AG20443 (cell line): ENCODE data around the gene GRM8.

Experiments
- DNase-seq: peaks from one replicate; pipeline ENCODE4 v3.0.0; 2012; ENCODE audit warnings: low spot score, mixed read lengths

The GRM8 gene

GRCh38 chr7:127230192-127230925 lies 22.4 kb downstream of the GRM8 start:
- DNase-seq = no peak

DNA sequence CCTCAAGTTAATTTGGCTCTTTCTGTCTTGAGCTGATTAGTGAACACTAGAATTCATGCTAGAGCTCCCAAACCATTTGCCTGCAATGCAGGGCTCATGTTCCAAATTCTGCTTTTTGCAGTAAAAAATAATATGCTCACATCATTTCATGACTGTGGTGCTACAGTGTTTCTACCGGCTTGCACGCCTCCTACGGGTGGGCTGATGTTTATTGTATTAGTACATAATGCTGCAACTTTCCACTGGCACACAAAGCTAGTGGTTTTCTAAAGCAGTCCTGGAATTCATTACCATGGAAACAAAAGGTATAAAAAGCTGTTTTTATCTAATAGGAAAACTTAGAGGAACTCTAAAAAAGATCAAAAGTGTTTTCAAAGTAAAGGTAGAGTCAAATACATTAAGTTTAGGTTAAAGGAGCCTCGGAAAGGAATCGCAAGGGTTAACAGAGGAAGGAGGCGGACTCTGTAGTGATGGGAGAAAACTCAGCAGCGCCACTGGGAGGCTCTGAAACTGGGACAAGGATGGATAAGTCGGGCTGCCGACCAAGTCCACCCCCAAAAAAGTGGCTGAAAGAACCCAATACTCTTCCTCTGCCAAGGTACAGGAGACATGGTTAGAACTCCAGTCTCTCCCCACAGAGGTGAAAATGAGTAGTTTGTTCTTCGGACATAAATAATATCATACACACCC lies 25.9 kb downstream of the GRM8 start:
- no peak for DNase-seq

DNA sequence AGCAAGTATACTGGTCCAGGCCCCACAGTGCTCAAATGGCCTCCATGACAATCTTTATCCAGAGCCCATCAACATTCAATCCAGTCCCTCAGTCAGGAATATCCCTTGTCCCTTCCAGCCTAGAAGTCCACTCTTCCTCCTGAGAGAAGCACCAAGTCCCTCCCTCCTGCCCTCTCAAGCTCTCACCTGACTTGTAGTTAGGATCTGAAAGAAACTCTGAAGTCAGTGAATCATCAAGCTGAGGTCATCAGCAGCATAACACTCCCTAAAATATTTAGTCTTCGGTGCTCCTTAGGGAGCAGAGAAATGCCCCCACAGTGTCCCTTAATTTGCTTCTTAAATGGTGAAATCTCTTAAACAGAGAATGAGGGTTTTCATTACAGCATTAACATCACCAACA lies 31.0 kb downstream of the GRM8 start:
- DNase-seq = no peak

DNA sequence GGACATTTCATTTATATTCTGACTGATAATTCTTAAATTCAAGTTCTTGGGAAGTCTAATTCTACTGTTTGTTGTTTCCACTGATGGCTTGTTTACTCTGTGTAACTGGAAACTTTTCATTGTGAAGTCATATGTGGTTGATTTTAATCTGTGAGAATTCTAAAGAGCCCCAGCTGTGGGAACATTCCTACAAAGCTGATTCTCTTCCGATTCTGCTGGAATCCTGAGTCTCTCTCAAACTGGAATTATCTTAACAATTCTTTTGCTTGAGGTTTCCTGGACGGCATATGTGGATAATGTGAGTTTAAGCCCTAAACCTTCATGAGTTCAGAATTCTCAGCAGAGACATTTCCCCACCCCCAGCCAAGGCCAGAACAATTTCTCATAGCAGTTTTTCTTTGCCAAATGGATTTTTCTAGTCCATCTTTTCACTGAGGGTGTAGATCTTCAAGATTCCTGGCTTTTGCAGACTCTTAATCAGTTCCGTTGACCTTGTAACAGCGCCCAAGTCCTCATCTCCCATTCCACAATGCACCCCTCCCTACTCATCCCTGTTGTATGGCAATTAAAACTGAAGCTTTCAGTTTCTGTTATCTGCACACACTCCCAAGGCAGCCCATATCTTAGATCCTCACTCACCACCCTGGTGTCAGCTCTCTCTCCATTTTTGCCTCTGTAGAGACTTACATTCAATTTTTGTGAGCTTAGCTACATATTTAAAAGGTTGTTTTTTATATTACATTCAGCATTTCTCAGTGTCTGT lies 37.6 kb downstream of the GRM8 start:
- DNase-seq = no peak

DNA sequence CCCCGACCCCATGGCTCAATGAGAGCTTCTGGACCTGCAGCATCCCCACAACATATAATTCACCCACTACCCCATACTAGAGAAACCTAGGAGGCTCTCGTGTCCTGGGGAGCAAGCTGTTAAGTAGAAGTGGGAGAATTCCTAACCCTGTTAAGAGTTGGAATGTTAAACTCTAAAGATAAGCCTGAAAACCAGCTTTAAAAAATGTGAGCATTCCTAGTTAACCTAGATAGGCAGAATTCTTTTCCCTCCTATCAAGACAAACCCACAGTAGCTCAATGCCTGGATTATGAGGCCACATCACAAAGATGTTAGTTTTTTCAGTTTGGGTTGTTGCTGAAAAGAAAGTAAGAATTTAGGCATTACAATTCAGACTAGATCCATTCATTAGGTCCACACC lies 42.9 kb downstream of the GRM8 start:
- no peak for DNase-seq

DNA sequence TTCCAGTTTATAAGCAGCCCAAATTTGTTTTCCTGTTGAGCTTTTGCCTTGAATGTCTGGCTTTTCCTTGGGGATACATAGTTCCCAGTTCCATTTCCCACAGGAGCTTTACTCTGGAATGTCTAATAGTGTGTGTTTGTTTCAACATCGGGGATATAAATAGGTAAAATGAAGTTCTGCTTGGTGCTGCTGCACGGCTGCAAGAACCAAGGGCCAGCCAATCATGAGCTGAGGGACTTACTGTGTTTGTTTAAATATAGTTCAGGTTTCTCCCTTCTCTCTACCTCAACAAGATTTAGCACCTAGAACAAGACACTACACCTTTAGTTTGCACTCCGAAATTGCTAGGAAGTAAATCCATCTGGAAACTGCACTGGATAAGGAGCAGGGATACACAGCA lies 43.9 kb downstream of the GRM8 start:
- DNase-seq = no peak

- no peak for DNase-seq
Measured at GRCh38 chr7:127208351-127208750, 44.4 kb downstream of the GRM8 start.

DNA sequence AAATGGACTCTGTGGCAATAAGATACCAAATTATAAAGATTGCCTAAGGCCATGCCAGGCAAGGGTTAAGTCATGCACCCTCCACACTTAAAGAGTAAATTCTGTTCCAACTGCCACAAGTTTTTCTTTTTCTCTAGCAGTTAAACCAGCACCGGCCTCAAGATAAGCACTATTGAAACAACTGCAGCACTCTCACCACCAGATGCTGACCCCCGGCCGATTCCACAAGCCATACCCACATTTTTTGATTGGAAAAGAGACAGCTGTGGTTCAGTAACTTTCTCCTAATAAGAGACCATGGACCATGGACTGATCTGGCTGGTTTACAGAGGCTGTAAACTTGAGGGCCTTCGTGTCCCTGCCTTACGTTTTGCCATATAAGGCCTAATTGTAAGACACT lies 44.9 kb downstream of the GRM8 start:
- DNase-seq = no peak

- DNase-seq = no peak
Measured at GRCh38 chr7:127207230-127207629, 45.5 kb downstream of the GRM8 start.

DNA sequence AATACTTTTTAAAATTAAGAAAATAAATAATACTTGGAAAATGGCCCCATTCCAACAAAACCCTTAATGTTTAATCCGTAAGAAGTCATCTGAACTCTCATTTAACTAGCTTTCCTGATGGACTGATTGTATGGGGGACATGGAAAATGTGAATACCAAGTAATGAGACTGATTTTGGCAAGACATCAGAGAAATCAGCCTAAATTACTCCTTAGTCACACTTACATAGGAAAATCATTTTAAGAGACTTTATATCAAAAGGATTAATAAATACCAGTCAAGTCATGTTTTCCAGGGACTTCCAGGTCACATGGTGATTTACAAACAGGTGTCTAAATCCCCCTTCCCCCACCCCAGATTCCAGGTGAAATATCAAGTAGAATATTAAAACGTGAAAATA lies 58.2 kb downstream of the GRM8 start:
- no peak for DNase-seq

DNA sequence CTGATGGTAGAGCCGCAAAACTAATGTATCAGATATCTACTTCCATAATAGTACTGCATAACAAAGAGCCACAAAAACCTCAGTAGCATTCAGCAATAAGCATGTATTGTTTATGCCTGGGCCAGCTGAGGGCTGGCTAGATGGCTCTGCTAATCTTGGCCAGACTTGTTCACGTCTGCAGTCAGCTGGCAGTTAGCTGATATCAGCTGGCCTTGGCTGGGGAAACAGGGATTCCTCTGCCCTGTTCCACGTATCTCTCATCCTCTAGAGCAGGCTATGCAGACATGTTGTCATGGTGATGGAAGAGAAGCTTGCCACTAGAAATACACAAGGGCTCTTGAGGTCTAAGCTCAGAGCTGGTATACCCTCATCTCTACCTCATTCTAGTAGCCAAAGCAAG lies 62.9 kb downstream of the GRM8 start:
- no peak for DNase-seq

DNA sequence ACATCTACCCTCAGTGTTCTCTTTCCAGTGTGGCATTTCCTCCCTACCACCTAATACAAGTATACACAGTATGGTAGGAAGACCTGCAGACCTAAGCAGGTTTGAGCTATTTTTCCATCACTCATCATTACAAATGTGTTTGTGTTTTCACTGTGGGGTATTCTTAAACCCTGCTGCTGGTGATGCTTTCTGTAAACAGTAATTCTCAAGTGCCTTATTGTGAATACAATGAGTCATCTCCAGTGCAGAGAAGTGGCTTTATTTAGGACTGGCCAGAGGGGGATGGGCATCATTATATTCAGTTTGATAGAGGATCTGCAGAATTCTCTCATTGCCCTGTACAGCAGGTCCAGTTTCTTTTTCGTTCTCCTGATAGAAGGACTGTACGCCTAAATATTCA lies 63.7 kb downstream of the GRM8 start:
- no peak for DNase-seq

DNA sequence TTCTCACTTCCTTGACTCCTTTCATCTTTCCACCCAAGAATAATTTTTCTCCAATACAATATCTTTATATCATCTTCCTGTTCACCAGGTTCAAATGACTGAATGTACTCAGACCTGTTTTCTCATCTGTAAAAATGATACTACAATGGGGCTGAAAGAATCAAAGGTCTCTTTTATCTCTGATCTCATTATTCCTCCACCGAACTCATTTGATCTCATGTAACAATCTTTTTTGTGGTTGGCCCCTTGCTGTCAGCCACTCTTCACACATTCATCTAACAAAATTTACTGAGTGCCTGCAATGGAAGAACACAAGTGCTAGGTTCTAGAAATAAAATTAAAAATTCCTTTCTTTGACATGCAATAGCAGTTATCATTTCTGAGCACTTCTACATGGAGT lies 65.0 kb downstream of the GRM8 start:
- no peak for DNase-seq

DNA sequence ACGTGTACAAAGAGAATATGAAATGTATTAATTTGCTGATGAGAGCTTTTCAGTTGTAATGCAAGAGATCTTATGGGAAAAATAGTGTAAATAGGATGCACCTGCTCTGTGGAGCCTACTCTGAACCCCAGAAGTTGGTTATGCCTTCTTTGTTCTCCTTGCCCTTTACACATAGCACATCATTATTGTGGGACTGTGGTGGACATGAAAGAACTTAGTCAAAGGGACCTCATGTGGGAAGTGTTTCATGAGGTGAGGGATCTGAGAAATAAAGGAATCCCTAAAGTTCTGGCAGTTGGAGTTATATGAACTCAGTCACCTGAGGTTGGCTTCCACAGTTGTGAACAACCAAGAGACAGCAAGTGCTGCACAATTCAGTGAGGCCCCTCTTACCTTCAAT lies 66.1 kb downstream of the GRM8 start:
- DNase-seq = no peak

DNA sequence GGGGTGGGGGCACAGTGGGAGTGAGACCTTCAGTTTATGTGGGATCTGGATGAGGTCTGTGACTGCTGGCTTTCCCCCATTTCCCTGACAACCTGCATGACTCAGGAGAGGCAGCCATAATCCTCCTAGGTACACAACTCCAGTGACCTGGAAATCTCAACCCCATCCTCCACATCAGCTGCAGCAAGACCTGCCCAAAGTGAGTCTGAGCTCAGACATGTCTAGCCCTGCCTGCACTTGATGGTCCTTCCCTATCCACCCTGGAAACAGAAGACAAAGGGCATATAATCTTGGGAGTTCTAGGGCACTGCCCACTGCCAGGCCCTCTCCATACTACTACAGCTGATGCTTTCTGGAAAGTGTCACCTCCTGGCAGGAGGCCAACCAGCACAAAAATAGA lies 75.6 kb downstream of the GRM8 start:
- no peak for DNase-seq

- no peak for DNase-seq
Measured at GRCh38 chr7:127162366-127162765, 90.4 kb downstream of the GRM8 start.

DNA sequence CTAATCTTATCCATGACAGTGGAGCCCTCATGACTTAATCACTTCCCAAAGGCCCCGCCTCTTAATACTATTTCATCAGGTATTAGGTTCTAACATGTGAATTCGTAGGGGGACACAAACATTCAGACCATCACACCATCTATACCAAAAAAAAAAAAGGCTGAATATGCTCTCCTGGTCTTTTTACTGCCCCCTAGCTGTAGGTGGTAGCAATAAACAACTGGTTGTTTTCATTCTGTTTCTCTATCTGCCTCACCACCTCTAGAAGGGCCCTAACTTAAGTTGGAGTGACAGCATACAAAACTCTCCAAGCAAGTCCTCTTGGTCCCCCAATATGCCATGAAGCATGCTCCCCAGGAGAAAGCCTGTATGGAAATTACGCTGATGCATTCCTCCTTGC lies 94.1 kb downstream of the GRM8 start:
- DNase-seq = no peak

- DNase-seq = no peak
Measured at GRCh38 chr7:127154958-127155357, 97.8 kb downstream of the GRM8 start.

DNA sequence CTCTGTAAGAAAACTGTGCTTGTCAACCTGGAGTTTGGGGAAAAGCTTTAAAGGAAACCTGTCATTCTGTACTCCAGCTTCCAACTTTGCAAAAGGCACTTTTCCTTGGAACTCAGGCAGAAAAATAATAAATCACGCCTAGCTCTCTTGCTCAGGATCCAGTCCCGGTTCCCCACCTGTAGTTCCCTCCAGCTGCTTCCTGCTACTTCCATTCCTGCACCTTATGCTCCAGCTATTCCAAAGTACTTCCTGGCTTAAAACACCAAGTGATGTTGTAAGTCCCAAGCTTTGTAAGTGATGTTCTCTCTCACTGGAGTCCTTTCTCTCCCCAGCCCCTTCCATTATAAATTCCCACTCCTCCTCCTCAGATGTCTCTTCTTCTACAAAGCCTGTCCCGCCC lies 98.6 kb downstream of the GRM8 start:
- no peak for DNase-seq

- DNase-seq = no peak
Measured at GRCh38 chr7:127153315-127153714, 99.4 kb downstream of the GRM8 start.

GRCh38 chr7:127152423-127152822 lies 100.3 kb downstream of the GRM8 start:
- DNase-seq = no peak

GRCh38 chr7:127151379-127151778 lies 101.4 kb downstream of the GRM8 start:
- DNase-seq = no peak

DNA sequence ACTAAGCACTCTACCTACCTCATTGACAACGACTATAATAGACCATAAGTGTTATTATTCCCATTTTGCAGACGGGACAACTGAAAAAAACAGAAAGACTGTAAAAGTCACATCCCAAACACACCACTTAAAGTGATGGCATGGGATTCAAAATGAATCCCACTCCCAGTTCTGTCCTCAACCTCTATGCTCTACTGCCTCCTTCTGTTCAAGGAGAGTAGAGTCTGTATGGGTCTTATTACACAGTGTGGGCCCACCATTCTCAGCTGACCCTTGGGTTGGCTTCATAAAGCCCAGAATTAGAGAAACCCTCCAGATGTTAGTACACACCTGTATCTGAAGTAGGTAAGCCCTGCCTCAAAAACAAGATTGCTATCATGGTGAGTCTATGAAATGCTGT lies 102.2 kb downstream of the GRM8 start:
- DNase-seq = no peak
